Stimulated activated CD4-positive, alpha-beta T cell treated with anti-CD3 and anti-CD28 coated beads, Interleukin-1b, Interleukin-23, amount 100 ng/mL, for 1 hour (primary cell): ENCODE measurements around the gene CCDC182.

Experiments used
- DNase-seq, 2 donors: peaks; one replicate each; pipeline ENCODE4 v3.0.0-alpha.2; 2020; ENCODE audit warnings: low read depth in 2 of 2

CCDC182 gene

GRCh38 chr17:57745242-57745641 is at the start of gene CCDC182:
Gene CCDC182, minus strand, starts transcription at chr17:57745299. Its CDS starts 27 bp downstream, at chr17:57745272.
- DNase-seq = no peak

GRCh38 chr17:57794841-57795240 is 49.7 kb upstream of the CCDC182 start:
- no peak for DNase-seq

- DNase-seq = no peak
Measured at GRCh38 chr17:57788725-57789124, 43.6 kb upstream of the CCDC182 start.

- DNase-seq = no peak
Measured at GRCh38 chr17:57785022-57785421, 39.9 kb upstream of the CCDC182 start.

- DNase-seq = no peak
Measured at GRCh38 chr17:57784226-57784895, 39.3 kb upstream of the CCDC182 start.

GRCh38 chr17:57783338-57783742 is 38.2 kb upstream of the CCDC182 start:
- DNase-seq = peak; percentile 36 to 62

- no peak for DNase-seq
Measured at GRCh38 chr17:57782647-57783337, 37.7 kb upstream of the CCDC182 start.

- no peak for DNase-seq
Measured at GRCh38 chr17:57782062-57782490, 37.0 kb upstream of the CCDC182 start.

GRCh38 chr17:57781386-57782061 is 36.4 kb upstream of the CCDC182 start:
- DNase-seq = no peak

- DNase-seq = no peak
Measured at GRCh38 chr17:57779706-57780105, 34.6 kb upstream of the CCDC182 start.

- no peak for DNase-seq
Measured at GRCh38 chr17:57778306-57778705, 33.2 kb upstream of the CCDC182 start.

GRCh38 chr17:57776366-57776765 is 31.3 kb upstream of the CCDC182 start:
- DNase-seq = no peak

- no peak for DNase-seq
Measured at GRCh38 chr17:57774872-57775271, 29.8 kb upstream of the CCDC182 start.

GRCh38 chr17:57773557-57773956 is 28.5 kb upstream of the CCDC182 start:
- no peak for DNase-seq

- DNase-seq = no peak
Measured at GRCh38 chr17:57772774-57773173, 27.7 kb upstream of the CCDC182 start.

GRCh38 chr17:57767561-57767960 is 22.5 kb upstream of the CCDC182 start:
- DNase-seq = no peak

GRCh38 chr17:57766318-57766943 is 21.3 kb upstream of the CCDC182 start:
- DNase-seq = no peak

- DNase-seq = no peak
Measured at GRCh38 chr17:57762452-57763395, 17.6 kb upstream of the CCDC182 start.

- no peak for DNase-seq
Measured at GRCh38 chr17:57761887-57762286, 16.8 kb upstream of the CCDC182 start.

GRCh38 chr17:57760046-57760445 is 14.9 kb upstream of the CCDC182 start:
- DNase-seq = no peak

- no peak for DNase-seq
Measured at GRCh38 chr17:57758654-57759053, 13.6 kb upstream of the CCDC182 start.
